HG02970 (cell line): ENCODE results near the gene CFD.
"Not testable (repeated sequence)": the region's sequence is repeated elsewhere in the genome, so short reads cannot be mapped to it uniquely, and the experiment has no call there.

Source experiments
- ATAC-seq: cut with Tn5 transposase; IDR thresholded peaks from one replicate; pipeline ENCODE4 v1.9.1; 2021; ENCODE audit warnings: mild to moderate bottlenecking, moderate library complexity, moderate number of reproducible peaks; ENCODE audit not compliant: unreplicated experiment, low FRiP score

CFD gene

GRCh38 chr19:850221-850978 is 9.1 kb upstream of the CFD start:
- no peak for ATAC-seq

- ATAC-seq = no peak
These were observed 8.5 kb upstream of the CFD start for GRCh38 chr19:850979-851335.

- ATAC-seq = no peak
These were observed 7.1 kb upstream of the CFD start, which contains the start of gene ELANE for GRCh38 chr19:852136-853013. ELANE (plus strand) TSS chr19:852303; CDS start chr19:852329, 26 bp downstream.

- ATAC-seq = no peak
These were observed 6.4 kb upstream of the CFD start for GRCh38 chr19:853014-853585.

- ATAC-seq = not testable (repeated sequence)
These were observed 5.7 kb upstream of the CFD start for GRCh38 chr19:853614-854220.

- ATAC-seq = no peak
These were observed 4.9 kb upstream of the CFD start for GRCh38 chr19:854549-854948.

- ATAC-seq = no peak
These were observed 4.3 kb upstream of the CFD start for GRCh38 chr19:855142-855541.

- no peak for ATAC-seq
These were observed 3.8 kb upstream of the CFD start for GRCh38 chr19:855566-856120.

GRCh38 chr19:858284-858683 is 1.2 kb upstream of the CFD start:
- ATAC-seq = no peak

GRCh38 chr19:861141-861755 is 1.8 kb downstream of the CFD start:
- no peak for ATAC-seq

- no peak for ATAC-seq
These were observed 2.5 kb downstream of the CFD start for GRCh38 chr19:861756-862580.

GRCh38 chr19:862581-863314 is 3.3 kb downstream of the CFD start:
- no peak for ATAC-seq

GRCh38 chr19:863315-863620 is 3.8 kb downstream of the CFD start:
- no peak for ATAC-seq

GRCh38 chr19:866769-867300 is 7.4 kb downstream of the CFD start:
- ATAC-seq = no peak

- no peak for ATAC-seq
These were observed 7.9 kb downstream of the CFD start for GRCh38 chr19:867301-867793.

- ATAC-seq = no peak
These were observed 8.5 kb downstream of the CFD start for GRCh38 chr19:867855-868457.

- no peak for ATAC-seq
These were observed 9.2 kb downstream of the CFD start for GRCh38 chr19:868458-869244.
